Natural killer cell treated with Interleukin-12 subunit alpha and Interleukin-12 subunit beta and Interleukin-15 and Interleukin-18, amount 100 ng/mL, for 72 hours (primary cell): ENCODE measurements around the gene EMP3. TPM values are rescaled to one million over a fixed set of nuclear protein-coding genes. Genes with fewer than 3 reads are reported as not detected.
A peak's percentile ranks its signal among the peaks of the same experiment; 100 is the strongest.

Experiments
- ATAC-seq, 2 donors: fragments of 150-1000 bp; cut with Tn5 transposase in 1 of 2; sonication (Bioruptor Pico), chemical (Tn5 transposase) in 1 of 2; 2 replicates each; pipeline ENCODE4 v1.10.0; 2021
- DNase-seq: peaks from one replicate; pipeline ENCODE4 v3.0.0; 2022; ENCODE audit warnings: low spot score
- H3K27ac Mint-ChIP-seq, 2 donors: 1 replicate in 1 of 2; 2 replicates in 1 of 2; pipeline ENCODE4 v1.8.0; 2022; ENCODE audit warnings: mixed read lengths in 2 of 2, mild to moderate bottlenecking in 1 of 2, moderate library complexity in 1 of 2
- H3K27me3 Mint-ChIP-seq, 2 donors: 1 replicate in 1 of 2; 2 replicates in 1 of 2; pipeline ENCODE4 v1.8.0; 2022; ENCODE audit warnings: mixed read lengths in 2 of 2
- H3K36me3 Mint-ChIP-seq: one replicate; pipeline ENCODE4 v1.8.0; 2022; ENCODE audit warnings: mixed read lengths
- H3K4me1 Mint-ChIP-seq, 2 donors: 1 replicate in 1 of 2; 2 replicates in 1 of 2; pipeline ENCODE4 v1.8.0; 2022; ENCODE audit warnings: low read depth in 2 of 2, mixed read lengths in 2 of 2, mild to moderate bottlenecking in 1 of 2
- H3K4me3 Mint-ChIP-seq: one replicate; pipeline ENCODE4 v1.8.0; 2022; ENCODE audit warnings: mixed read lengths
- H3K9me3 Mint-ChIP-seq: 2 replicates; pipeline ENCODE4 v1.8.0; 2022; ENCODE audit warnings: mixed read lengths
- total RNA-seq, 2 donors: library from RNA; stranded (reverse); gene quantifications; one replicate each; pipeline ENCODE4 v1.2.3, GENCODE V29; 2022

The EMP3 gene
- total RNA-seq, 2 donors from 2014 or later = 99.4 to 157 TPM

DNA sequence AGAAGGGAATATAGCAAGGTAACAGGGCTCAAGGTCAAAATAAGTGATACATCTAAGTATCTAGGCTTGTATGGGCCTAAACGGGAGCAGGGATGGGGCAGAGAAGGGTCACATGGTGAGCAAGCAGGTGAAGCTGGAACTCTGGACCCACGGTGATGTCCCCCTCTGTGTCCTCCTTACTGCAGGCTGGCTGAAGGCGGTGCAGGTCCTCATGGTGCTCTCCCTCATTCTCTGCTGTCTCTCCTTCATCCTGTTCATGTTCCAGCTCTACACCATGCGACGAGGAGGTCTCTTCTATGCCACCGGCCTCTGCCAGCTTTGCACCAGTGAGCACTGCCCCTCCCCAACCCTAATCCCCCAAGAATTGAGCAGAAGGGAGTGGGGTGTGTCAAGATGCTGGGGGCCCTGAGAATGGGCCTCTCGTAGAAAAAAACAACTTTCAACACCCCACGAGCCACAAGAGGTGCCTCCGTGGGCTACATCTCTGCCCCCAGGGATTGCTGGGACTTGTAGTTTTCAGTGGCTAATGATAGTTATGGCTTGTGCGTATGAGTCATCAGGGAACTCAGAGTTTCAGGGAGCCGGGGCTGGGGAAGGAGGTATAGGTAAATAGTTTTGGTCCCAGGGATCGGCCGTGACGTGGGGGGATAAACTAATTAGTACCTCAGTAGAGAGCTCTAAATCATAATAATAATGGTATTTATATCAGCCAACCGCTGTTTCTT, 4.0 kb downstream of the EMP3 start:
- peaks cover 4% of the 10 kb centered on the region for H3K36me3 Mint-ChIP-seq
- peak overlapping the region; percentile 85 to 89 for H3K27ac Mint-ChIP-seq
- H3K9me3 Mint-ChIP-seq = no peaks in the 10 kb centered on the region
- peaks cover 66 to 71% of the 10 kb centered on the region in 2 donors for H3K4me1 Mint-ChIP-seq
- H3K4me3 Mint-ChIP-seq = peak overlapping the region; percentile 81
- DNase-seq (no peak), ATAC-seq (no peak)
- no peaks in the 10 kb centered on the region for H3K27me3 Mint-ChIP-seq

DNA sequence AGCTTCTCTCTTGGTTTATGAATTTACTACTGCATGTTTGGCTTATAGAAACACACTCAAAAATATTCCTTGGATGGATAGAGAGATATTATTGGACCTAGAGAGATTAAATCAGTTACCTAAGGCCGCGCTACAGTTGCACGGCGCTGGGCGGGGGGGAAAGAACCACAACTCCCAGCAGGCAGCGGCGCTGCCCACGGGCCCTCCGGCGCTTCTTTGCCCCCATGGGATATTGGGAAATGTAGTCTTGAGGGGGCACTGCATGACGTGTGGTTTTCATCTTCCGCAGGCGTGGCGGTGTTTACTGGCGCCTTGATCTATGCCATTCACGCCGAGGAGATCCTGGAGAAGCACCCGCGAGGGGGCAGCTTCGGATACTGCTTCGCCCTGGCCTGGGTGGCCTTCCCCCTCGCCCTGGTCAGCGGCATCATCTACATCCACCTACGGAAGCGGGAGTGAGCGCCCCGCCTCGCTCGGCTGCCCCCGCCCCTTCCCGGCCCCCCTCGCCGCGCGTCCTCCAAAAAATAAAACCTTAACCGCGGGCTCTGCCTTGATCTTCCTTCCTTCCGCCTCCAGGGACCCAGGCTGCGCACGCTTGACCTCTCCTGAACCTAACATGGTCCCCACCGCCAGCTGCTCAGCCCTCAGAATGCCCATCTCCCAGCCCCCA, 4.8 kb downstream of the EMP3 start:
- Mint-ChIP-seq H3K27ac (peak overlapping the region; percentile 85 to 89), H3K27me3 (no peaks in the 10 kb centered on the region), H3K9me3 (no peaks in the 10 kb centered on the region), H3K4me3 (peak overlapping the region; percentile 81), H3K4me1 (peaks cover 65 to 70% of the 10 kb centered on the region in 2 donors), H3K36me3 (peaks cover 4% of the 10 kb centered on the region)
- ATAC-seq (peak; percentile 59 to 75), DNase-seq (peak; percentile 92)

- peaks cover 57 to 58% of the 10 kb centered on the region in 2 donors for H3K4me1 Mint-ChIP-seq
- H3K4me3 Mint-ChIP-seq = peak overlapping the region; percentile 98
- H3K27me3 Mint-ChIP-seq = no peaks in the 10 kb centered on the region
- no peak for DNase-seq
- H3K36me3 Mint-ChIP-seq = peaks cover 4% of the 10 kb centered on the region
- H3K9me3 Mint-ChIP-seq = no peaks in the 10 kb centered on the region
- peak overlapping the region; percentile 95 to 97 for H3K27ac Mint-ChIP-seq
- ATAC-seq = no peak
Observed at GRCh38 chr19:48332351-48332661, 7.0 kb downstream of the EMP3 start.

DNA sequence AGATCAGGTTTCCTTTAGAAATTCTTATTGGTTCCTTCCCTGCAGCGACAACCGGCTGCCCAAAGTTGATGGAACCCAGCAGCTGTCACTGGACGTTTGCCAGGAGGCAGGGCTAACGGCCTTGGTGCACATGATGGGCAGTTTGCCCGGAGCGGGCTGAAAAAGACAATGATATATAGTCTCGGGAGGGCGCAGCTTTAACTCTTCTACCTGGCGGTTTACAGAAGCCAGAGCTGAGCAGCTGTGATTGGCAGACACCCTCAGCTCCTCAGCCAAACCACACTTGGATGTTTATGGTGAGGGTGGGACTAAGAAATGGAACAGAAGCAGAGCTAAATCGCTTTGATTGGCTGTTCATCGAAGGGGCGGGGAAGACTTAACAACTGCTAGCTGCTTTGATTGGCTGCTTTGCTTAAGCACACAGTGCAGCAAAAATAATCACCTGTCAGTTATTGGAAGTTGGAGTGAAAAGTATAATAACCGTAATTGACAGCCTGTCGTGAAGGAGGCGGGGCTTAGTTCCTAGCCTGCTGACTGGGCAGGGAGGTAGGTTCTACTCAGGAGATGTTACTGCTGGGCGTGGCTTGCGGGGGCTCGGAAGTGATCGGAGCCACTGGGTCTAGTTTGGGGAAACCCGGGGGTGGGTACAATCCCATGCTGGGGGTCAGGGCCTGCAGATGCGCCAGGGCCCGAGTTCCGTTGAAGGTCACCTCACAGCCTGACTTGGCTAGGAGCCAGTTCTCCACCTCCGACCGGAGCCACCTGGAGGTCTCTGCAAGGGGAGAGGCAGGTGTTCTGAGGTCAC, 7.5 kb downstream of the EMP3 start:
- ATAC-seq (peak; percentile 78 to 83), DNase-seq (peak; percentile 93)
- no peaks in the 10 kb centered on the region for H3K9me3 Mint-ChIP-seq
- peaks cover 4% of the 10 kb centered on the region for H3K36me3 Mint-ChIP-seq
- peak overlapping the region; percentile 98 for H3K4me3 Mint-ChIP-seq
- H3K27ac Mint-ChIP-seq = peak overlapping the region; percentile 95 to 97
- H3K4me1 Mint-ChIP-seq = peaks cover 54 to 56% of the 10 kb centered on the region in 2 donors
- H3K27me3 Mint-ChIP-seq = no peaks in the 10 kb centered on the region

- DNase-seq = peak; percentile 95
- H3K4me3 Mint-ChIP-seq = peak overlapping the region; percentile 98
- no peaks in the 10 kb centered on the region for H3K27me3 Mint-ChIP-seq
- peak; percentile 88 to 89 for ATAC-seq
- peaks cover 50 to 51% of the 10 kb centered on the region in 2 donors for H3K4me1 Mint-ChIP-seq
- H3K36me3 Mint-ChIP-seq = no peaks in the 10 kb centered on the region
- peak overlapping the region; percentile 95 to 97 for H3K27ac Mint-ChIP-seq
- H3K9me3 Mint-ChIP-seq = no peaks in the 10 kb centered on the region
Observed at GRCh38 chr19:48333467-48334384, 8.4 kb downstream of the EMP3 start.

- H3K27ac Mint-ChIP-seq = no peak overlapping the region
- H3K36me3 Mint-ChIP-seq = no peaks in the 10 kb centered on the region
- peaks cover 12 to 14% of the 10 kb centered on the region in 2 donors for H3K4me1 Mint-ChIP-seq
- H3K4me3 Mint-ChIP-seq = no peak overlapping the region
- H3K27me3 Mint-ChIP-seq = no peaks in the 10 kb centered on the region
- no peak for DNase-seq
- no peaks in the 10 kb centered on the region for H3K9me3 Mint-ChIP-seq
- ATAC-seq = no peak
Observed at GRCh38 chr19:48338253-48338755, 13.0 kb downstream of the EMP3 start.

DNA sequence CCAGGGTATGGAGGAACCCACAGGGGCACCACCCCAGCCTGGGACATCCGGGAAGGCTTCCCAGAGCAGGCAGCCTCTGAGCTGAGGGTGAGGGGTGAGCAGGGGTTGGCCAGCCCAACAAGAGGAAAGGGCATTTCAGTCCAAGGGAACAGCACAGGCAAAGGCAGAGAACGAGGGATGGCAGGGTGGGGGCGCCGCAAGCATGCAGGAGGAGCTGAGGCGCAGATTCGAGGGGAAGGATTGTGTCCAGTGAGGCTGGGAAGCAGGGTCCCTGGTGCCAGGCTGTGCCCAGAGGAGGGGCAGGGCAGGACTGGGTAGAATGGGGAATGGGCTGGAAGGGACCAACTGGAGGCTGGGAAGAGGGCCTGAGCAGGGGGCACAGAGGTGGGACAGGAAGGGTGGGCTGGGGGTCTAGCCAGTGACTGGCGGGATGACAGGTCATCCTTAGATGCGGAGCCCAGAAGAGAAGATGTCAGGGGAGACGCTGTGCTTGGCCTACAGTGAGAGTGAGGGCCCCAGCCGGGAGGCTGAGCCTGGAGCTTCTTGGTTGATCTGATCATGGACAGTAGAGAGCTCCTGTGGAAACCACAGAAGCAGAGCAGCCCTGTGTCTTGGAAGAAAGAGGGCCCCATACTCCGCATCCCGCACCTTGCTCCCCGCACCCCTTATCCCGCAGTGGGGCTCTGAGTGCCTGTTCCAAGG, 13.6 kb downstream of the EMP3 start:
- Mint-ChIP-seq H3K9me3 (no peaks in the 10 kb centered on the region), H3K36me3 (no peaks in the 10 kb centered on the region), H3K4me1 (peaks cover 8 to 9% of the 10 kb centered on the region in 2 donors), H3K4me3 (no peak overlapping the region), H3K27me3 (no peaks in the 10 kb centered on the region), H3K27ac (peak overlapping the region in 1 of 2 donors; percentile 53)
- DNase-seq = no peak
- peak in 1 of 2 donors; percentile 4 for ATAC-seq

DNA sequence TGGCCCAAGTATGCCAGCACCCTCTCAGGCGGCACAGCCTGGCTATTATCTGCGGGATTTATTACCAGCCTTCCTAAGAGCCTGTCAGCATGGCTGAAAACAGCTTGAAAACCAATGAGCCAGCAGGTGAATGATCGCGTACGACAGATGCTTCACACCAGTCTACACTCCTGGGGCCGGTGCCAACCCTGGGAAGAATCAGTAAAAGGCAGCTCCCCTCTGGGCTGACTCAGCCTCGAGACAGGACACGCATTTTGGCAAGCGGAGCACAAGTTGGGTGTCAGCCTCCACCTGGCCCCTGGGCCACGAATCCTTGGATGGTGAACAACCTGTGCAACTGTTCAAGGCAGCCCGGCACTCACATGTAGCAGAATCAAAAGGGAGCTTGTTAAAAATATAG, 15.6 kb downstream of the EMP3 start:
- no peaks in the 10 kb centered on the region for H3K9me3 Mint-ChIP-seq
- DNase-seq (no peak), ATAC-seq (no peak)
- H3K36me3 Mint-ChIP-seq = no peaks in the 10 kb centered on the region
- H3K4me1 Mint-ChIP-seq = no peaks in the 10 kb centered on the region
- H3K27me3 Mint-ChIP-seq = no peaks in the 10 kb centered on the region
- no peak overlapping the region for H3K27ac Mint-ChIP-seq
- H3K4me3 Mint-ChIP-seq = no peak overlapping the region

DNA sequence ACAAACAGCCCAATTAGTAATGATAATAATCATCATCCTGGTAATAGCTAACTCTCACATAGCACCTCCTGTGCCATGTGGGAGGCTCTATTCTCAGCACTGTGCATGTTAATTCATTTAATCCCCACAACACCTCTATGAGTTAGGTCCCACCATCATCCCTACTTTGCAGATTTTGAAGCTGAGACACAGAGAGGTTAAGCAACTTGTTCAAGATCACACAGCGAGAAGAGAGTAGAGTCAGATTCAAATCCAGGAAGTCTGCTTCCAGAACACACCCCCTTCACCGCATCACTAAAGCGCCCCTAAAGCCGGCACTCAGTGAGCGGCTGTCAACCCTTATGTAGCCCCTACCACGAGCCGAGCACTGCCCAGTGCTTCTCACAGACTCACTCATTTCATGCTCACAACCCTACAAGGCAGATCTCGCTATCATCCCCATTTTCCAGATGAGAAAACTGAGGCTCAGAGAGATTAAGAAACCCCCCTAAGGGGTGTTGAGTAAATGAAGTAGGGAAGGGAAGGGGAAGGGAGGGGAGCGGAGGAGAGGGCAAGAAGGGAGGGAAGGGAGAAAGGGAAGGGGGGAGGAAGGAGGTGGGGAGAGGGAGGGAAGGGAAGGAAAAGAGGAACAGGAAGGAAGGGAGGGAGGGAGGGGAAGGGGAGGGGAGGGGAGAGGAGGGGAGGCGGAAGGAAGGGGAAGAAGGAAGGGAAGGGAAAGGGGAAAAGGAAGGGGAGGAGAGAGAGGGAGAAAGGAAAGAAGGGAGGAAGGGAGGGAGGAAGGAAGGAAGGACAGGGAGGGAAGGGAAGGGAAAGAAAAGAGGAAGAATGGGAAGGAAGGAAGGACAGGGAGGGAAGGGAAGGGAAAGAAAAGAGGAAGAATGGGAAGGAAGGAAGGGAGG, 16.4 kb downstream of the EMP3 start:
- Mint-ChIP-seq H3K4me3 (no peak overlapping the region), H3K36me3 (no peaks in the 10 kb centered on the region), H3K27me3 (no peaks in the 10 kb centered on the region), H3K27ac (no peak overlapping the region), H3K9me3 (no peaks in the 10 kb centered on the region), H3K4me1 (no peaks in the 10 kb centered on the region)
- ATAC-seq (no peak), DNase-seq (no peak)

- no peak overlapping the region for H3K4me3 Mint-ChIP-seq
- no peak for DNase-seq
- no peak overlapping the region for H3K27ac Mint-ChIP-seq
- H3K4me1 Mint-ChIP-seq = no peaks in the 10 kb centered on the region
- H3K36me3 Mint-ChIP-seq = no peaks in the 10 kb centered on the region
- no peaks in the 10 kb centered on the region for H3K9me3 Mint-ChIP-seq
- no peaks in the 10 kb centered on the region for H3K27me3 Mint-ChIP-seq
- ATAC-seq = no peak
Observed at GRCh38 chr19:48342414-48342738, 17.0 kb downstream of the EMP3 start.

GRCh38 chr19:48342841-48343540, 17.6 kb downstream of the EMP3 start:
- Mint-ChIP-seq H3K36me3 (no peaks in the 10 kb centered on the region), H3K4me3 (no peak overlapping the region), H3K9me3 (no peaks in the 10 kb centered on the region), H3K27me3 (no peaks in the 10 kb centered on the region), H3K27ac (peak overlapping the region in 1 of 2 donors; percentile 31), H3K4me1 (no peaks in the 10 kb centered on the region)
- DNase-seq (no peak), ATAC-seq (no peak)
